Measurements from ENCODE around the gene CKAP5. TPM values are rescaled to one million over a fixed set of nuclear protein-coding genes. Genes with fewer than 3 reads are reported as not detected.

The CKAP5 gene
- total RNA-seq, 1 experiment from 2014 or later: 221 TPM

DNA sequence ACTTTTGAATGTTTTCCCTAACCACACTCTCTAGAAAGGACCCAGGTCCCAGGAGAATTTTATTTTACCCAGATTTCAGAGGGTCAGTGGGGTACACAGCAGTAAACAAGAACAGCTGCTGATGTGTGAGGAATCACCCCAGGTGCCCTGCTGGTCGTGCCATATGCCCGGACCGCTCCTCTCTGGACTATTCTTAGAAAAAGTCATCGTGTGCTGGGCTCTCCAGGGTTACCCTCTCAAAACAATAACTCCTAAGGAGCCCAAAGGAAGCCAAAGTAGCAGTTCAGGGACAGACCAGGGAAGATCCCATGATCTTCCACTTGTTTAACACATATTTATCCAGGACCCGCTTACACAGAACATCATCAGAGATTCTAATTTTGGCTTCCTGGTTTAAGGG lies 42.6 kb upstream of the CKAP5 start:
- no peak overlapping the region for H3K4me3 ChIP-seq (ENCODE audit: low read depth, low read length)
- H3K36me3 ChIP-seq (ENCODE audit: control insufficient read depth, insufficient read depth, low read length): 0 out of 2 replicates have a peak, but pooled peaks cover 3% of the 10 kb centered on the region
- H3K27me3 ChIP-seq (replicated peaks; ENCODE audit: control insufficient read depth, insufficient read depth, low read length): no peaks in the 10 kb centered on the region
- no peak overlapping the region for H3K4me3 Mint-ChIP-seq (ENCODE audit: unreplicated experiment)
- H3K4me1 Mint-ChIP-seq (ENCODE audit: low read depth, unreplicated experiment): no peaks in the 10 kb centered on the region
- H3K9me3 Mint-ChIP-seq (ENCODE audit: unreplicated experiment): peaks cover 4% of the 10 kb centered on the region
- no peaks in the 10 kb centered on the region for H3K27me3 Mint-ChIP-seq (ENCODE audit: insufficient read depth, unreplicated experiment)
- no peaks in the 10 kb centered on the region for H3K9me3 ChIP-seq
- intact Hi-C loops (cut with micrococcal nuclease; ENCODE audit: unreplicated experiment): loop anchor here (1.0 kb wide), 3 partner anchors 9 to 273 kb away; no protein-coding TSS in a partner anchor
- DNase-seq: no peak
- TF ChIP-seq, protein P1, sequence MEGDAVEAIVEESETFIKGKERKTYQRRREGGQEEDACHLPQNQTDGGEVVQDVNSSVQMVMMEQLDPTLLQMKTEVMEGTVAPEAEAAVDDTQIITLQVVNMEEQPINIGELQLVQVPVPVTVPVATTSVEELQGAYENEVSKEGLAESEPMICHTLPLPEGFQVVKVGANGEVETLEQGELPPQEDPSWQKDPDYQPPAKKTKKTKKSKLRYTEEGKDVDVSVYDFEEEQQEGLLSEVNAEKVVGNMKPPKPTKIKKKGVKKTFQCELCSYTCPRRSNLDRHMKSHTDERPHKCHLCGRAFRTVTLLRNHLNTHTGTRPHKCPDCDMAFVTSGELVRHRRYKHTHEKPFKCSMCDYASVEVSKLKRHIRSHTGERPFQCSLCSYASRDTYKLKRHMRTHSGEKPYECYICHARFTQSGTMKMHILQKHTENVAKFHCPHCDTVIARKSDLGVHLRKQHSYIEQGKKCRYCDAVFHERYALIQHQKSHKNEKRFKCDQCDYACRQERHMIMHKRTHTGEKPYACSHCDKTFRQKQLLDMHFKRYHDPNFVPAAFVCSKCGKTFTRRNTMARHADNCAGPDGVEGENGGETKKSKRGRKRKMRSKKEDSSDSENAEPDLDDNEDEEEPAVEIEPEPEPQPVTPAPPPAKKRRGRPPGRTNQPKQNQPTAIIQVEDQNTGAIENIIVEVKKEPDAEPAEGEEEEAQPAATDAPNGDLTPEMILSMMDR (IDR thresholded peaks at IDR 0.05; ENCODE audit: insufficient read depth in 1 of 2, low read depth in 1 of 2, low read length in 1 of 2, severe bottlenecking in 1 of 2, unreplicated experiment in 1 of 2): no peak
- ChIA-PET CTCF (interaction anchor here (1.0 kb wide), 1 partner anchor 264 kb away, joined by 3 read pairs; no protein-coding TSS in a partner anchor), POLR2A (no interaction called here)
- H3K36me3 Mint-ChIP-seq (ENCODE audit: insufficient read depth, unreplicated experiment): peaks cover 9% of the 10 kb centered on the region
- H3K27ac Mint-ChIP-seq (ENCODE audit: unreplicated experiment): no peak overlapping the region
- BruUV-seq (replicated peaks): no TSS peak
- H3K4me1 ChIP-seq: no peaks in the 10 kb centered on the region

DNA sequence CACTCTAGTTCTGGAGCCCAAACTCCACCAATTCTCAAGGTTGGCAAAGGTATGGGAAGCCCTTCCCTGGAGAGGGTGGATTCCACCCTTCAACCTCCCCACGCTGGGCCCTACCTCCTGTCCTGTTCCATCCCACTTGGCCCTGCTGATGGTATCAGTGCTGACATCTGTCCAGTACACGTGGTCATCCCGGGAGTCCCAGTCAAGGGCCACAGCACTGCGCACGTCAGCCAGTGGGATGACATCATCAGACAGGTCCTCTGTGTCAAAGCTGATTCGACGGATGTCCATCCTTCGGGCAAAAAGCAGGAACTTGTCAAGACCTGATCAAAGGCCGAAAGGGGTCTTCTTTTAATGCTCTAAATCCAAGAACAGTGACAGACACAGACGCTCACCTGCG lies 40.1 kb upstream of the CKAP5 start:
- ChIA-PET POLR2A (no interaction called here), CTCF (interaction anchor here (1.8 kb wide), 1 partner anchor 267 kb away, joined by 5 read pairs; no protein-coding TSS in a partner anchor)
- DNase-seq: no peak
- Histone ChIP-seq H3K9me3 (no peaks in the 10 kb centered on the region), H3K4me1 (no peaks in the 10 kb centered on the region), H3K4me3 (ENCODE audit: low read depth, low read length) (no peak overlapping the region), H3K36me3 (ENCODE audit: control insufficient read depth, insufficient read depth, low read length) (0 out of 2 replicates have a peak, but pooled peaks cover 3% of the 10 kb centered on the region), H3K27me3 (replicated peaks; ENCODE audit: control insufficient read depth, insufficient read depth, low read length) (no peaks in the 10 kb centered on the region)
- peaks cover 10% of the 10 kb centered on the region for H3K9me3 Mint-ChIP-seq (ENCODE audit: unreplicated experiment)
- H3K27ac Mint-ChIP-seq (ENCODE audit: unreplicated experiment): no peak overlapping the region
- peaks cover 15% of the 10 kb centered on the region for H3K36me3 Mint-ChIP-seq (ENCODE audit: insufficient read depth, unreplicated experiment)
- H3K27me3 Mint-ChIP-seq (ENCODE audit: insufficient read depth, unreplicated experiment): no peaks in the 10 kb centered on the region
- intact Hi-C loops (cut with micrococcal nuclease; ENCODE audit: unreplicated experiment): no loop called here
- H3K4me3 Mint-ChIP-seq (ENCODE audit: unreplicated experiment): no peak overlapping the region
- no TSS peak for BruUV-seq (replicated peaks)
- TF ChIP-seq, protein P1 (IDR thresholded peaks at IDR 0.05; ENCODE audit: insufficient read depth in 1 of 2, low read depth in 1 of 2, low read length in 1 of 2, severe bottlenecking in 1 of 2, unreplicated experiment in 1 of 2): no peak
- no peaks in the 10 kb centered on the region for H3K4me1 Mint-ChIP-seq (ENCODE audit: low read depth, unreplicated experiment)

DNA sequence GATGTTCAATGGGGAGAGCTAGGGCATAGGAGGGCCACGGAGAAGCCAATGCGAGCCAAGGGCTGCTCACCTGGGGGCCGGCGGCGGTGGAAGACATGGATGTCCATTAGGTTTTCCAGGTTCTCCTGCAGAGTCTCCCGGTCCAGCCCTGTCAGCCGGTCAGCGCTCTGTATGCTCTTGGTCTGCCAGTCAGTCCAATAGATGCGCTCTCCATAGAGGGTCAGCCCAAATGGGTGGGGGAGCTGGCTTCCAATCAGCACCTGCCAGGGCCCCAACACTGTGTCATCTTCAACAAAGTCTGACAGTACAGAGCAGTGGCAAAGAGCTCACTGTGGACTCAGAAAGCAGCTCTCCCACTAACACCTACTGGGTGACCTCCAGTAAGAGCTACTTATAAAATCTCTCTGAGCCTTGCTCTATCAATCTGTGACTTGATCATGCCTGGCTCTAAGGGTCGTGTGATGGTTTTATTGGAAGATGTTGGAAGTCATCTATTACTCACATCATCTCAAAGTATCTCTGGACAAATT lies 33.0 kb upstream of the CKAP5 start:
- intact Hi-C loops (cut with micrococcal nuclease; ENCODE audit: unreplicated experiment): no loop called here
- POLR2A ChIA-PET: no interaction called here
- H3K4me1 Mint-ChIP-seq (ENCODE audit: low read depth, unreplicated experiment): no peaks in the 10 kb centered on the region
- H3K4me3 Mint-ChIP-seq (ENCODE audit: unreplicated experiment): no peak overlapping the region
- no peaks in the 10 kb centered on the region for H3K27me3 Mint-ChIP-seq (ENCODE audit: insufficient read depth, unreplicated experiment)
- DNase-seq: no peak
- Histone ChIP-seq H3K4me3 (ENCODE audit: low read depth, low read length) (no peak overlapping the region), H3K36me3 (ENCODE audit: control insufficient read depth, insufficient read depth, low read length) (no peaks in the 10 kb centered on the region), H3K9me3 (no peaks in the 10 kb centered on the region), H3K27me3 (replicated peaks; ENCODE audit: control insufficient read depth, insufficient read depth, low read length) (no peaks in the 10 kb centered on the region), H3K4me1 (no peaks in the 10 kb centered on the region)
- no TSS peak for BruUV-seq (replicated peaks)
- H3K9me3 Mint-ChIP-seq (ENCODE audit: unreplicated experiment): peaks cover 10% of the 10 kb centered on the region
- no peak overlapping the region for H3K27ac Mint-ChIP-seq (ENCODE audit: unreplicated experiment)
- TF ChIP-seq, protein P1 (IDR thresholded peaks at IDR 0.05; ENCODE audit: insufficient read depth in 1 of 2, low read depth in 1 of 2, low read length in 1 of 2, severe bottlenecking in 1 of 2, unreplicated experiment in 1 of 2): no peak
- H3K36me3 Mint-ChIP-seq (ENCODE audit: insufficient read depth, unreplicated experiment): peaks cover 19% of the 10 kb centered on the region
- CTCF ChIA-PET: interaction anchor here (1.0 kb wide), 1 partner anchor 274 kb away, joined by 3 read pairs; no protein-coding TSS in a partner anchor

Measured in Caco-2 (cell line).